ENCODE measurements around the gene USP17L30. TPM values are rescaled to one million over a fixed set of nuclear protein-coding genes. Genes with fewer than 3 reads are reported as not detected.

Gene USP17L30
- not detected in 2 replicates for total RNA-seq

GRCh38 chr4:9362829-9363228 is at the start of gene USP17L30:
Gene USP17L30, plus strand, starts transcription at chr4:9363129. Its CDS starts 0 bp downstream, at chr4:9363129.

GRCh38 chr4:9324865-9325264 is 38.1 kb upstream of the USP17L30 start, which contains the start of gene USP17L24:
Gene USP17L24, plus strand, starts transcription at chr4:9325165. Its CDS starts 0 bp downstream, at chr4:9325165.

GRCh38 chr4:9329611-9330010 is 33.3 kb upstream of the USP17L30 start, which contains the start of gene USP17L25:
Gene USP17L25, plus strand, starts transcription at chr4:9329911. Its CDS starts 0 bp downstream, at chr4:9329911.

GRCh38 chr4:9334358-9334757 is 28.6 kb upstream of the USP17L30 start, which contains the start of gene USP17L26:
Gene USP17L26, plus strand, starts transcription at chr4:9334658. Its CDS starts 0 bp downstream, at chr4:9334658.

GRCh38 chr4:9339103-9339502 is 23.8 kb upstream of the USP17L30 start, which contains the start of gene USP17L5:
Gene USP17L5, plus strand, starts transcription at chr4:9339403. Its CDS starts 0 bp downstream, at chr4:9339403.

GRCh38 chr4:9343848-9344247 is 19.1 kb upstream of the USP17L30 start, which contains the start of gene USP17L27:
Gene USP17L27, plus strand, starts transcription at chr4:9344148. Its CDS starts 0 bp downstream, at chr4:9344148.

GRCh38 chr4:9348593-9348992 is 14.3 kb upstream of the USP17L30 start, which contains the start of gene USP17L28:
Gene USP17L28, plus strand, starts transcription at chr4:9348893. Its CDS starts 0 bp downstream, at chr4:9348893.

GRCh38 chr4:9353338-9353737 is 9.6 kb upstream of the USP17L30 start, which contains the start of gene USP17L29:
Gene USP17L29, plus strand, starts transcription at chr4:9353638. Its CDS starts 0 bp downstream, at chr4:9353638.

Small RNAs within 50 kb of the gene (small RNA-seq; reads per million reads assigned to genes)
- gene RNA5SP153, result not detected

Other genes starting within 250 kb of the USP17L30 start
- not detected in 2 replicates for gene FAM90A26, start 192.7 kb upstream of the USP17L30 start, total RNA-seq
- not detected in 2 replicates for gene USP17L10, start 152.5 kb upstream of the USP17L30 start, total RNA-seq
- gene USP17L11, start 147.7 kb upstream of the USP17L30 start, total RNA-seq, result not detected in 2 replicates
- gene USP17L12, start 143.0 kb upstream of the USP17L30 start, total RNA-seq, result not detected in 2 replicates
- not detected in 2 replicates for gene USP17L13, start 138.2 kb upstream of the USP17L30 start, total RNA-seq
- not detected in 2 replicates for gene USP17L15, start 128.7 kb upstream of the USP17L30 start, total RNA-seq
- gene USP17L17, start 119.2 kb upstream of the USP17L30 start, total RNA-seq, result not detected in 2 replicates
- not detected in 2 replicates for gene USP17L18, start 114.5 kb upstream of the USP17L30 start, total RNA-seq
- gene USP17L19, start 109.8 kb upstream of the USP17L30 start, total RNA-seq, result not detected in 2 replicates
- gene USP17L20, start 105.0 kb upstream of the USP17L30 start, total RNA-seq, result not detected in 2 replicates
- not detected in 2 replicates for gene USP17L21, start 100.3 kb upstream of the USP17L30 start, total RNA-seq
- gene USP17L22, start 95.5 kb upstream of the USP17L30 start, total RNA-seq, result not detected in 2 replicates
- gene USP17L24, start 38.0 kb upstream of the USP17L30 start, total RNA-seq, result not detected in 2 replicates
- not detected in 2 replicates for gene USP17L25, start 33.2 kb upstream of the USP17L30 start, total RNA-seq
- not detected in 2 replicates for gene USP17L26, start 28.5 kb upstream of the USP17L30 start, total RNA-seq
- not detected in 2 replicates for gene USP17L5, start 23.7 kb upstream of the USP17L30 start, total RNA-seq
- gene USP17L27, start 19.0 kb upstream of the USP17L30 start, total RNA-seq, result not detected in 2 replicates
- not detected in 2 replicates for gene USP17L28, start 14.2 kb upstream of the USP17L30 start, total RNA-seq
- gene USP17L29, start 9.5 kb upstream of the USP17L30 start, total RNA-seq, result not detected in 2 replicates
- not detected in 2 replicates for gene DEFB131A, start 81.3 kb downstream of the USP17L30 start, total RNA-seq

All from articular chondrocyte of knee joint (primary cell).